Caco-2 (cell line): ENCODE data around the gene ACTN1. TPM values are rescaled to one million over a fixed set of nuclear protein-coding genes. Genes with fewer than 3 reads are reported as not detected.

ENCODE experiments used
- BruUV-seq: library from RNA; stranded (reverse); fragments of 400-500 nt; replicated peaks from 2 replicates; lab custom pipeline; 2021; lab: Mats Ljungman, UMichigan
- CTCF ChIA-PET: fragments of 300-600 bp; sonication (Branson Sonifier 250); formaldehyde crosslinking; loops from one replicate; lab custom pipeline; 2022; ENCODE audit warnings: antibody characterized with exemption; lab: Charles Lee
- POLR2A ChIA-PET: fragments of 300-600 bp; sonication (Branson Sonifier 250); formaldehyde crosslinking; loops from one replicate; lab custom pipeline; 2022; ENCODE audit warnings: antibody characterized with exemption; lab: Charles Lee
- DNase-seq, 2 experiments: peaks; one replicate each; pipeline versions ENCODE4 v3.0.0 to v3.0.0-alpha.2; 2020 to 2022
- H3K27me3 ChIP-seq: replicated peaks from 2 replicates; pipeline ENCODE4 v1.6.0; 2011; ENCODE audit warnings: low read length; ENCODE audit not compliant: control insufficient read depth, insufficient read depth
- H3K36me3 ChIP-seq: 2 replicates; pipeline ENCODE4 v1.5.1; 2011; ENCODE audit warnings: low read length; ENCODE audit not compliant: control insufficient read depth, insufficient read depth
- H3K4me1 ChIP-seq: fragments of 250-450 bp; sonication (Bioruptor Pico); 2 replicates; pipeline ENCODE4 v1.5.1; 2020; ENCODE audit warnings: mild to moderate bottlenecking
- H3K4me3 ChIP-seq: 2 replicates; pipeline ENCODE4 v1.5.1; 2011; ENCODE audit warnings: low read depth, mild to moderate bottlenecking, control low read depth, low read length
- H3K9me3 ChIP-seq: fragments of 250-450 bp; sonication (Bioruptor Pico); 2 replicates; pipeline ENCODE4 v1.5.1; 2020; ENCODE audit warnings: mild to moderate bottlenecking, moderate library complexity
- H3K27ac Mint-ChIP-seq: one replicate; pipeline ENCODE4 v1.8.0; 2022; ENCODE audit warnings: mixed read lengths; ENCODE audit not compliant: unreplicated experiment
- H3K27me3 Mint-ChIP-seq: one replicate; pipeline ENCODE4 v1.8.0; 2022; ENCODE audit warnings: mixed read lengths; ENCODE audit not compliant: insufficient read depth, unreplicated experiment
- H3K36me3 Mint-ChIP-seq: one replicate; pipeline ENCODE4 v1.8.0; 2022; ENCODE audit warnings: mild to moderate bottlenecking, mixed read lengths; ENCODE audit not compliant: insufficient read depth, unreplicated experiment
- H3K4me1 Mint-ChIP-seq: one replicate; pipeline ENCODE4 v1.8.0; 2022; ENCODE audit warnings: low read depth, mixed read lengths; ENCODE audit not compliant: unreplicated experiment
- H3K4me3 Mint-ChIP-seq: one replicate; pipeline ENCODE4 v1.8.0; 2022; ENCODE audit warnings: mild to moderate bottlenecking, moderate library complexity, mixed read lengths; ENCODE audit not compliant: unreplicated experiment
- H3K9me3 Mint-ChIP-seq: one replicate; pipeline ENCODE4 v1.8.0; 2022; ENCODE audit warnings: mixed read lengths; ENCODE audit not compliant: unreplicated experiment
- intact Hi-C: fragments of 100-400 bp; cut with micrococcal nuclease; formaldehyde crosslinking; loops from one replicate; pipeline ENCODE4 v1.10.0; 2022; ENCODE audit not compliant: unreplicated experiment
- total RNA-seq: library from RNA; stranded (reverse); gene quantifications from 2 replicates; pipeline ENCODE4 v1.2.3, GENCODE V29; 2022
- TF ChIP-seq, protein P1 (sequence below), 2 experiments: fragments of 200-600 bp in 1 of 2; IDR thresholded peaks; 1 replicate in 1 of 2; 2 replicates in 1 of 2; pipeline versions ENCODE4 v1.5.1 to v1.8.0; 2011 to 2022; ENCODE audit warnings: antibody characterized with exemption in 1 of 2, control low read depth in 1 of 2, inconsistent platforms in 1 of 2, low read depth in 1 of 2, low read length in 1 of 2, mild to moderate bottlenecking in 1 of 2, moderate library complexity in 1 of 2; ENCODE audit not compliant: insufficient read depth in 1 of 2, severe bottlenecking in 1 of 2, unreplicated experiment in 1 of 2

The ACTN1 gene
- total RNA-seq, 1 experiment from 2014 or later, result 170 TPM

- peaks cover 76% of the 10 kb centered on the region for H3K36me3 Mint-ChIP-seq
- no peaks in the 10 kb centered on the region for H3K9me3 Mint-ChIP-seq
- POLR2A ChIA-PET, result no interaction called here
- Histone ChIP-seq H3K36me3 (peaks cover 8% of the 10 kb centered on the region), H3K4me1 (no peaks in the 10 kb centered on the region), H3K4me3 (no peak overlapping the region), H3K9me3 (no peaks in the 10 kb centered on the region), H3K27me3 (no peaks in the 10 kb centered on the region)
- CTCF ChIA-PET, result no interaction called here
- H3K27ac Mint-ChIP-seq, result no peak overlapping the region
- H3K4me1 Mint-ChIP-seq, result peaks cover 7% of the 10 kb centered on the region
- intact Hi-C loops, result no loop called here
- no peak overlapping the region for H3K4me3 Mint-ChIP-seq
- DNase-seq, result no peak
- H3K27me3 Mint-ChIP-seq, result no peaks in the 10 kb centered on the region
- TF ChIP-seq, protein P1, sequence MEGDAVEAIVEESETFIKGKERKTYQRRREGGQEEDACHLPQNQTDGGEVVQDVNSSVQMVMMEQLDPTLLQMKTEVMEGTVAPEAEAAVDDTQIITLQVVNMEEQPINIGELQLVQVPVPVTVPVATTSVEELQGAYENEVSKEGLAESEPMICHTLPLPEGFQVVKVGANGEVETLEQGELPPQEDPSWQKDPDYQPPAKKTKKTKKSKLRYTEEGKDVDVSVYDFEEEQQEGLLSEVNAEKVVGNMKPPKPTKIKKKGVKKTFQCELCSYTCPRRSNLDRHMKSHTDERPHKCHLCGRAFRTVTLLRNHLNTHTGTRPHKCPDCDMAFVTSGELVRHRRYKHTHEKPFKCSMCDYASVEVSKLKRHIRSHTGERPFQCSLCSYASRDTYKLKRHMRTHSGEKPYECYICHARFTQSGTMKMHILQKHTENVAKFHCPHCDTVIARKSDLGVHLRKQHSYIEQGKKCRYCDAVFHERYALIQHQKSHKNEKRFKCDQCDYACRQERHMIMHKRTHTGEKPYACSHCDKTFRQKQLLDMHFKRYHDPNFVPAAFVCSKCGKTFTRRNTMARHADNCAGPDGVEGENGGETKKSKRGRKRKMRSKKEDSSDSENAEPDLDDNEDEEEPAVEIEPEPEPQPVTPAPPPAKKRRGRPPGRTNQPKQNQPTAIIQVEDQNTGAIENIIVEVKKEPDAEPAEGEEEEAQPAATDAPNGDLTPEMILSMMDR (IDR thresholded peaks at IDR 0.05; ENCODE audit: insufficient read depth in 1 of 2, low read depth in 1 of 2, low read length in 1 of 2, severe bottlenecking in 1 of 2, unreplicated experiment in 1 of 2), result no peak
- BruUV-seq, result no TSS peak
Measured at GRCh38 chr14:68881396-68881795, 97.7 kb downstream of the ACTN1 start.

DNA sequence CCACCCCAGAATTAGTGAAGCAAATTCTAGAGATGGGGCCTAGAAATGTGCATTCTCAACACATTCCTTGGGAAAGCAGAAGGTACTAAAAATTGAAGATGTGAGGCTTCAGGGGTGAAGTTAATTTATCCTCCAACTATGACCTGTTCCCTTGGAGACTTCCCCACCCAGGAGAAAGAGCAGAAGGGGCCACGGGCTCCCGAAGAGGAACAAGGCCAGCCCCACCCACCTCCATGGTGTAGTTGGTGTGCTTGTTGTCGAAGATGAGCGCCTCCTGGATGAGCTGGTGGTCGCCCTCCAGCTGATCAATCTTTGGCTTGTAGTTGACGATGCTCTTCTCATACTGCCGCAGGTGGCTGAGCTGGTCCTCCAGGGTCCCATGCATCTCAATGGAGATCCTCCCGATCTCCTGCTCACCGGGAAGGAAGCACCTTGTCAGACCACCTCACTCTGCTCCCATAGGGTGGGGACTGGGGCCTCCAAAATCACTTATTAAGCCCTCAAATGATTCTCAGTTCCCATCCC is 98.5 kb downstream of the ACTN1 start:
- Mint-ChIP-seq H3K4me1 (peaks cover 7% of the 10 kb centered on the region), H3K27ac (no peak overlapping the region), H3K9me3 (no peaks in the 10 kb centered on the region), H3K27me3 (no peaks in the 10 kb centered on the region), H3K4me3 (no peak overlapping the region), H3K36me3 (peaks cover 76% of the 10 kb centered on the region)
- ChIA-PET POLR2A (no interaction called here), CTCF (interaction anchor here (0.6 kb wide), 1 partner anchor 224 kb away, joined by 7 read pairs; no protein-coding TSS in a partner anchor)
- TF ChIP-seq, protein P1 (IDR thresholded peaks at IDR 0.05; ENCODE audit: insufficient read depth in 1 of 2, low read depth in 1 of 2, low read length in 1 of 2, severe bottlenecking in 1 of 2, unreplicated experiment in 1 of 2), result no peak
- BruUV-seq, result no TSS peak
- Histone ChIP-seq H3K27me3 (no peaks in the 10 kb centered on the region), H3K4me1 (no peaks in the 10 kb centered on the region), H3K9me3 (no peaks in the 10 kb centered on the region), H3K4me3 (no peak overlapping the region), H3K36me3 (peaks cover 6% of the 10 kb centered on the region)
- no peak for DNase-seq
- intact Hi-C loops, result no loop called here

DNA sequence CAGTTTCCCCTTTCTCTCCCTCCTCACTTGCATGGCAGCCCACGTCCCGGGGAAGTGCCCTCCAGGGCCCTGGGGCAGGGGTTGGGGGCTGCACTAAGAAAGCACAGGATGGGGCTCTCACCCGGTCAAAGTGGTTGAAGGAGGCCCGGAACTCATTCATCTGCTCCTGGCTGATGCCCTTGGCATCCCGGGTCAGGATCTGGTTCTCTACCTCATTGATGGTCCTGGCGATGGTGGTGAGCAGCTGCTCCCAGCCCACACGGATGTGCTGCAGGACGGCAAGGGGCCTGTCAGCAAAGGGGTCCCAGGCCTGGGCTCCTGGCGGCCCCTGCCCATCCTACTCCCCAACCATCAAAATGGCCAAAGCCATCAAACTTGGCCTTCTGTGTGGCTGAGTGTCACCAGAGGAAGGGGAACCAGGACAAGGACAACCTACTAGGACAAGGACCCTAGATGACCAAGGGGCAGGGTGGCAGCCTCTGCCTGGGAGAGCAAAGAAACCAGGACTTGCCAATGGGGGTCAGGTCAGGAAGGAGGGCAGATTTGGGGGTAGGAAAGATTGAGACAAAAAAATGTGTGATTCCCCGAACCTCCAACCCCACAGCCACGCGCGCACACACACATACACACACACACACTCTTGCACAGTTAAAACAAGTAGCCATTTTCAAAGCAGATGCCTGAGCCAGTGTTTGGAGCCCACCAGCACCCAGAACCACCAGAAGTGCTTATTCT is 99.1 kb downstream of the ACTN1 start:
- ChIA-PET POLR2A (no interaction called here), CTCF (interaction anchor here (0.6 kb wide), 1 partner anchor 224 kb away, joined by 7 read pairs; no protein-coding TSS in a partner anchor)
- no peak overlapping the region for H3K4me3 Mint-ChIP-seq

More for the DNA sequence above, 99.1 kb downstream of the ACTN1 start:
- H3K9me3 ChIP-seq, result no peaks in the 10 kb centered on the region
- H3K27me3 ChIP-seq, result no peaks in the 10 kb centered on the region
- Mint-ChIP-seq H3K9me3 (no peaks in the 10 kb centered on the region), H3K27me3 (no peaks in the 10 kb centered on the region), H3K36me3 (peaks cover 76% of the 10 kb centered on the region), H3K27ac (no peak overlapping the region), H3K4me1 (peaks cover 7% of the 10 kb centered on the region)
- no peaks in the 10 kb centered on the region for H3K4me1 ChIP-seq
- TF ChIP-seq, protein P1 (IDR thresholded peaks at IDR 0.05; ENCODE audit: insufficient read depth in 1 of 2, low read depth in 1 of 2, low read length in 1 of 2, severe bottlenecking in 1 of 2, unreplicated experiment in 1 of 2), result no peak
- no TSS peak for BruUV-seq
- DNase-seq, result no peak
- no peak overlapping the region for H3K4me3 ChIP-seq
- H3K36me3 ChIP-seq, result peaks cover 6% of the 10 kb centered on the region
- intact Hi-C loops, result no loop called here
